Chondrocyte (in vitro differentiated cells): ENCODE results near the gene NSRP1. TPM values are rescaled to one million over a fixed set of nuclear protein-coding genes. Genes with fewer than 3 reads are reported as not detected.

Experiments
- DNase-seq: peaks from one replicate; pipeline ENCODE4 v3.0.0; 2021; ENCODE audit warnings: mixed read lengths, low spot score
- H3K27ac Mint-ChIP-seq: one replicate; pipeline ENCODE4 v1.8.0; 2021; ENCODE audit warnings: mild to moderate bottlenecking, moderate library complexity, mixed read lengths; ENCODE audit not compliant: unreplicated experiment
- H3K27me3 Mint-ChIP-seq: 2 replicates; pipeline ENCODE4 v1.8.0; 2021; ENCODE audit warnings: low read depth, mixed read lengths
- H3K36me3 Mint-ChIP-seq: 2 replicates; pipeline ENCODE4 v1.8.0; 2021; ENCODE audit warnings: low read depth, mixed read lengths
- H3K4me1 Mint-ChIP-seq: 2 replicates; pipeline ENCODE4 v1.8.0; 2021; ENCODE audit warnings: low read depth, mild to moderate bottlenecking, mixed read lengths
- H3K4me3 Mint-ChIP-seq: one replicate; pipeline ENCODE4 v1.8.0; 2021; ENCODE audit warnings: mild to moderate bottlenecking, moderate library complexity, mixed read lengths; ENCODE audit not compliant: unreplicated experiment
- H3K9me3 Mint-ChIP-seq: 2 replicates; pipeline ENCODE4 v1.8.0; 2021; ENCODE audit warnings: low read depth, mixed read lengths
- total RNA-seq: library from RNA; stranded (reverse); gene quantifications from 3 replicates; pipeline ENCODE4 v1.2.1, GENCODE V29; 2021
- TF ChIP-seq, protein P1 (sequence below): fragments of 200-600 bp; sonication (generic); IDR thresholded peaks from 2 replicates; pipeline ENCODE4 v1.5.0; 2021; ENCODE audit warnings: antibody characterized with exemption, mild to moderate bottlenecking, moderate library complexity

NSRP1 gene
- total RNA-seq, 1 donor from 2014 or later: 19.2 TPM

DNA sequence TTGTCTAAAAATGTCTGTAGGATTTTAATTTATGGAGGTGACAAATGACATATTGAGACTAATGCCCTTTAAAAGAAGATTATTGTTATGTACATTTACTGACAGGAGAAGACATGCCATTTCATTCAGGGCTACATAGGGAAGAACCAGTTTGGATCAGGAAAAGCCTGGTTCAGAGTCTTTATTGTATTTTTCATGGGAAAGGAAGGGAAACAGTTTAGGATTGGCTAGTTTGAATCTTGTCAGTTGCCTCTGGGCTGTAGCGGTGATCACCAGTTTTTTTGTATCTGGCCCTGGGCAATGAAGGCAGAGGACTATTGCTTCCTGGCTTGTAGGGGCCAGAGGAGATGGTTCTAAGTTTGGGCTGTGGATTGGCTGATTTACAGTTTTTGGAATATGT lies 31.8 kb downstream of the NSRP1 start:
- Mint-ChIP-seq H3K27ac (no peak overlapping the region), H3K36me3 (peaks cover 2% of the 10 kb centered on the region), H3K4me1 (no peaks in the 10 kb centered on the region), H3K9me3 (no peaks in the 10 kb centered on the region), H3K27me3 (no peaks in the 10 kb centered on the region), H3K4me3 (no peak overlapping the region)
- no peak for DNase-seq
- TF ChIP-seq, protein P1, sequence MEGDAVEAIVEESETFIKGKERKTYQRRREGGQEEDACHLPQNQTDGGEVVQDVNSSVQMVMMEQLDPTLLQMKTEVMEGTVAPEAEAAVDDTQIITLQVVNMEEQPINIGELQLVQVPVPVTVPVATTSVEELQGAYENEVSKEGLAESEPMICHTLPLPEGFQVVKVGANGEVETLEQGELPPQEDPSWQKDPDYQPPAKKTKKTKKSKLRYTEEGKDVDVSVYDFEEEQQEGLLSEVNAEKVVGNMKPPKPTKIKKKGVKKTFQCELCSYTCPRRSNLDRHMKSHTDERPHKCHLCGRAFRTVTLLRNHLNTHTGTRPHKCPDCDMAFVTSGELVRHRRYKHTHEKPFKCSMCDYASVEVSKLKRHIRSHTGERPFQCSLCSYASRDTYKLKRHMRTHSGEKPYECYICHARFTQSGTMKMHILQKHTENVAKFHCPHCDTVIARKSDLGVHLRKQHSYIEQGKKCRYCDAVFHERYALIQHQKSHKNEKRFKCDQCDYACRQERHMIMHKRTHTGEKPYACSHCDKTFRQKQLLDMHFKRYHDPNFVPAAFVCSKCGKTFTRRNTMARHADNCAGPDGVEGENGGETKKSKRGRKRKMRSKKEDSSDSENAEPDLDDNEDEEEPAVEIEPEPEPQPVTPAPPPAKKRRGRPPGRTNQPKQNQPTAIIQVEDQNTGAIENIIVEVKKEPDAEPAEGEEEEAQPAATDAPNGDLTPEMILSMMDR: no peak

DNA sequence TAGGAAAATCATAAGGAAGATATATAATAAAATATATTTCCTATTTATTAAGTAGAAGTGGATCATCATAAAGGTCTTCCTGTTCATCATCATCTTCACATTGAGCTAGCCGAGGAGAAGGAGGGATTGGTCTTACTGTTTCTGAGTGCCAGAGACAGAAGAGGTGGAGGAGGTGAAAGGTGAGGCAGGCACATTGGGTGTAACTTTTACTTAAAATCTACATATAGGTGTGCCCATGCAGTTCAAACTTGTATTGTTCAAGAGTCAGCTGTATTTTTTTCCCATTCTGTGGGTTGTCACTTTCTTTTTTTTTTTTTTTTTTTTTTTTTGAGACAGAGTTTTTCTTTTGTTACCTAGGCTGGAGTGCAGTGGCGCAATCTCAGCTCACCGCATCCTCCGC lies 34.9 kb downstream of the NSRP1 start:
- Mint-ChIP-seq H3K27ac (no peak overlapping the region), H3K36me3 (peaks cover 2% of the 10 kb centered on the region), H3K27me3 (no peaks in the 10 kb centered on the region), H3K9me3 (no peaks in the 10 kb centered on the region), H3K4me1 (no peaks in the 10 kb centered on the region), H3K4me3 (no peak overlapping the region)
- TF ChIP-seq, protein P1: no peak
- DNase-seq: no peak

DNA sequence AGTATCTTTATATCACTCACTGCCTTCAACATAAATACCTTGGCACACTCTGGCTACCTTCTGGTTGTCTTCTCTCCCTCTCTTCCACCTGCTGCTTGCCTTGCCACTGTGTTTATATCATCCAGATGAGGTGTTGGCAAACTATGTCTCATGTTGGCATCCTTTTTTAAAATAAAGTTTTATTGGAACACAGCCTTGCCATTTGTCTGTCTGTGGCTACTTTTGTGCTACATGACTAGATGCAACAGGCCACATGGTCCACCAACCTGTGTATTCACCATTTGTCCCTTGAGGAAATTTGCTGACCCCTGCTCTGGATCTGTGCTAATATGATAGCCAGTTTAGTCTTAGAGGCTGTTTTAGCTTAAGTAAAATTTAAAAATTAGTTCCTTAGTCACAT lies 36.8 kb downstream of the NSRP1 start:
- no peaks in the 10 kb centered on the region for H3K27me3 Mint-ChIP-seq
- TF ChIP-seq, protein P1: no peak
- H3K36me3 Mint-ChIP-seq: peaks cover 7% of the 10 kb centered on the region
- H3K4me3 Mint-ChIP-seq: no peak overlapping the region
- no peak overlapping the region for H3K27ac Mint-ChIP-seq
- DNase-seq: no peak
- H3K4me1 Mint-ChIP-seq: peaks cover 4% of the 10 kb centered on the region
- peaks cover 4% of the 10 kb centered on the region for H3K9me3 Mint-ChIP-seq

DNA sequence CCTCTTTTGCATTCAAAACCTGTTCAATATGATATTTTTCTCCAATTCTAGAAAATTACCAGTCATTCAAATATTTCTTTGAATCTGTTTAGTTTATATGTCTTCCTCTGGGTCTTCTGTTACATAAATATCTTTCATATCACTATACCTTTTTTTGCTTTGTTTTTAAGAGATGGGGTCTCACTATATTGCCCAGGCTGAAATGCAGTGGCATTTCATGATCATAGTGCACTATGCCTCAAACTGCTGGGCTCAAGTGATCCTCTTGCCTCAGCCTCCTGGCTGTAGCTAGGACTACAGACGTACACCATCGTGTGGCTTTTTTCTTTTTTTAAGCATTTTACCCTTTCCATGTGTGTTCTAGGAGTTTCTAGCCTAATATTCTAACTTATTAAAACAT lies 38.8 kb downstream of the NSRP1 start:
- TF ChIP-seq, protein P1: no peak
- Mint-ChIP-seq H3K4me3 (no peak overlapping the region), H3K27ac (no peak overlapping the region), H3K4me1 (peaks cover 4% of the 10 kb centered on the region), H3K27me3 (no peaks in the 10 kb centered on the region), H3K36me3 (peaks cover 22% of the 10 kb centered on the region), H3K9me3 (peaks cover 18% of the 10 kb centered on the region)
- DNase-seq: no peak

DNA sequence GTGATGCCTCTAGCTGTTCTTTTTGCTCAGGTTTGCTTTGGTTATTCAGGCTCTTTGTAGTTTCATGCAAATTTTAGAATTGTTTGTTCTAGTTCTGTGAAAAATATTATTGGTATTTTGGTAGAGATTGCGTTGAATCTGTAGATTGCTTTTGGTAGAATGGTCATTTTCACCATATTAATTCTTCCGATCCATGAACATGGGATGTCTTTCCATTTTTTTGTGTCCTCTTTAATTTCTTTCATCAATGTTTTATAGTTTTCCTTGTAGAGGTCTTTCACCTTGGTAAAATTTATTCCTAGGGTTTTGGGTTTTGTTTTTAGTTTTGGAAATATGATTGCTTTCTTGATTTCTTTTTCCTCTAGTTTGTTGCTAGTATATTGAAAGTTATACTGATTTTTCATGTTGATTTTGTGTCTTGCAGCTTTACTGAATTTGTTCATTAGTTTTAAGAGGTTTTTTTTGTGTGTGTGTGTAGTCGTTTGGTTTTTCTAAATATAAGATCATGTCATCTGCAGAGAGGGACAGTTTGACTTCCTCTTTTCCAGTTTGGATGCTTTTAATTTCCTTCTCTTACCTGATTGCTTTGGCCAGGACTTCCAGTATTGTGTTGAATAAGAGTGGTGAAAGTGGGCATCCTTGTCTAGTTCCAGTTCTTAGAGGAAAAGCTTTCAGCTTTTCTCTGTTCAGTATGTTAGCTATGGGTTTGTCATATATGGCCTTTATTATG lies 42.4 kb downstream of the NSRP1 start:
- peaks cover 7% of the 10 kb centered on the region for H3K4me1 Mint-ChIP-seq
- peaks cover 28% of the 10 kb centered on the region for H3K36me3 Mint-ChIP-seq

More for the DNA sequence above, 42.4 kb downstream of the NSRP1 start:
- no peak overlapping the region for H3K4me3 Mint-ChIP-seq
- no peak for DNase-seq
- peaks cover 22% of the 10 kb centered on the region for H3K9me3 Mint-ChIP-seq
- H3K27ac Mint-ChIP-seq: no peak overlapping the region
- H3K27me3 Mint-ChIP-seq: no peaks in the 10 kb centered on the region
- TF ChIP-seq, protein P1: no peak
